SK-N-SH treated with all-trans-retinoic acid at 6 μM for 48 hours (cell line): Measurements from ENCODE around the gene GOLT1B.

ENCODE experiments used
- ISL1 ChIP-seq: fragments of 250-450 bp; sonication (Bioruptor Pico); IDR thresholded peaks from 2 replicates; pipeline ENCODE4 v2.1.2; 2022; ENCODE audit warnings: mild to moderate bottlenecking, moderate library complexity
- TF ChIP-seq, protein P1 (sequence below): fragments of 250-450 bp; sonication (Bioruptor Pico); IDR thresholded peaks from 2 replicates; pipeline ENCODE4 v1.5.0; 2020; ENCODE audit warnings: mild to moderate bottlenecking, moderate library complexity
- TF ChIP-seq, protein P2 (sequence below): fragments of 250-450 bp; sonication (Bioruptor Pico); IDR thresholded peaks from 2 replicates; pipeline ENCODE4 v1.8.0; 2020; ENCODE audit warnings: mild to moderate bottlenecking, moderate library complexity, borderline replicate concordance

DNA sequence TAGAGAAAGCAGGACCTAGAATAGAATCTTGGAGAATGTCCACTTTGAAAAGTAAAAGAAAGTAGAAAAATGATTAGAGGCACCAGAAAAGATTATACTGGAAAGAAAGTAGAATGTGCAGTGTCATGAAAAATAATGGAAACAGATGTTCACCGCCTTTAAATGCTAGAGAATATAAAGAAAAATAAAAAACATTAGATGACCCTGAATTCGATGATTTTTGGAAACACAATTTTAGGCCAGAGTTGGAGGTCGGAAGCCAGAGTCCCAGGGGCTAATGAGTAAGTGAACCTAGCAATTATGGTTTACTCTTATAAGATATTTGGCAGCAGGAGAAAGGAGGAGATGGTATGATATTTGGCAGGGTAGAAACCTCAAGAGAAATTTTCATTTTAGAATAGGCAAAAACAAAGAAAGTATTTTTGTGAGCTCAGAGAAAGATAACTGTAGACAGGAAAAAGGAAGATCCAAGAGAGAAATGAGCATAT lies 65.4 kb downstream of the GOLT1B start:
- TF ChIP-seq, protein P1, sequence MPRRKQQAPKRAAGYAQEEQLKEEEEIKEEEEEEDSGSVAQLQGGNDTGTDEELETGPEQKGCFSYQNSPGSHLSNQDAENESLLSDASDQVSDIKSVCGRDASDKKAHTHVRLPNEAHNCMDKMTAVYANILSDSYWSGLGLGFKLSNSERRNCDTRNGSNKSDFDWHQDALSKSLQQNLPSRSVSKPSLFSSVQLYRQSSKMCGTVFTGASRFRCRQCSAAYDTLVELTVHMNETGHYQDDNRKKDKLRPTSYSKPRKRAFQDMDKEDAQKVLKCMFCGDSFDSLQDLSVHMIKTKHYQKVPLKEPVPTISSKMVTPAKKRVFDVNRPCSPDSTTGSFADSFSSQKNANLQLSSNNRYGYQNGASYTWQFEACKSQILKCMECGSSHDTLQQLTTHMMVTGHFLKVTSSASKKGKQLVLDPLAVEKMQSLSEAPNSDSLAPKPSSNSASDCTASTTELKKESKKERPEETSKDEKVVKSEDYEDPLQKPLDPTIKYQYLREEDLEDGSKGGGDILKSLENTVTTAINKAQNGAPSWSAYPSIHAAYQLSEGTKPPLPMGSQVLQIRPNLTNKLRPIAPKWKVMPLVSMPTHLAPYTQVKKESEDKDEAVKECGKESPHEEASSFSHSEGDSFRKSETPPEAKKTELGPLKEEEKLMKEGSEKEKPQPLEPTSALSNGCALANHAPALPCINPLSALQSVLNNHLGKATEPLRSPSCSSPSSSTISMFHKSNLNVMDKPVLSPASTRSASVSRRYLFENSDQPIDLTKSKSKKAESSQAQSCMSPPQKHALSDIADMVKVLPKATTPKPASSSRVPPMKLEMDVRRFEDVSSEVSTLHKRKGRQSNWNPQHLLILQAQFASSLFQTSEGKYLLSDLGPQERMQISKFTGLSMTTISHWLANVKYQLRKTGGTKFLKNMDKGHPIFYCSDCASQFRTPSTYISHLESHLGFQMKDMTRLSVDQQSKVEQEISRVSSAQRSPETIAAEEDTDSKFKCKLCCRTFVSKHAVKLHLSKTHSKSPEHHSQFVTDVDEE (CRISPR knock-in tag) = no peak
- TF ChIP-seq ISL1 = no peak
- TF ChIP-seq, protein P2, sequence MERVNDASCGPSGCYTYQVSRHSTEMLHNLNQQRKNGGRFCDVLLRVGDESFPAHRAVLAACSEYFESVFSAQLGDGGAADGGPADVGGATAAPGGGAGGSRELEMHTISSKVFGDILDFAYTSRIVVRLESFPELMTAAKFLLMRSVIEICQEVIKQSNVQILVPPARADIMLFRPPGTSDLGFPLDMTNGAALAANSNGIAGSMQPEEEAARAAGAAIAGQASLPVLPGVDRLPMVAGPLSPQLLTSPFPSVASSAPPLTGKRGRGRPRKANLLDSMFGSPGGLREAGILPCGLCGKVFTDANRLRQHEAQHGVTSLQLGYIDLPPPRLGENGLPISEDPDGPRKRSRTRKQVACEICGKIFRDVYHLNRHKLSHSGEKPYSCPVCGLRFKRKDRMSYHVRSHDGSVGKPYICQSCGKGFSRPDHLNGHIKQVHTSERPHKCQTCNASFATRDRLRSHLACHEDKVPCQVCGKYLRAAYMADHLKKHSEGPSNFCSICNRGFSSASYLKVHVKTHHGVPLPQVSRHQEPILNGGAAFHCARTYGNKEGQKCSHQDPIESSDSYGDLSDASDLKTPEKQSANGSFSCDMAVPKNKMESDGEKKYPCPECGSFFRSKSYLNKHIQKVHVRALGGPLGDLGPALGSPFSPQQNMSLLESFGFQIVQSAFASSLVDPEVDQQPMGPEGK (CRISPR knock-in tag) = no peak
